IMR-90 (cell line): Measurements from ENCODE around the gene STAU1. TPM values are rescaled to one million over a fixed set of nuclear protein-coding genes. Genes with fewer than 3 reads are reported as not detected.

Experiments
- ATAC-seq: fragments of 200-7000 bp; cut with Tn5 transposase; 2 replicates; pipeline ENCODE4 v1.9.1; 2020; ENCODE audit warnings: low read depth, mild to moderate bottlenecking, moderate library complexity
- BruUV-seq: library from RNA; stranded (reverse); fragments of 400-500 nt; replicated peaks from 2 replicates; lab custom pipeline; 2021; lab: Mats Ljungman, UMichigan
- CTCF ChIA-PET: fragments of 300-600 bp; formaldehyde crosslinking; extraction: SDS; loops from one replicate; lab custom pipeline; 2021; ENCODE audit warnings: antibody characterized with exemption; lab: Yijun Ruan, JAX
- POLR2A ChIA-PET: fragments of 300-600 bp; sonication (Branson Sonifier 250); formaldehyde crosslinking; loops from one replicate; lab custom pipeline; 2022; ENCODE audit warnings: antibody characterized with exemption; ENCODE audit not compliant: unreplicated experiment; lab: Charles Lee
- DNase-seq: peaks from one replicate; pipeline ENCODE4 v3.0.0; 2013
- H2AFZ ChIP-seq: replicated peaks from 2 replicates; pipeline ENCODE3; 2013; ENCODE audit warnings: low read length, mild to moderate bottlenecking; ENCODE audit not compliant: poor library complexity
- H2AK5ac ChIP-seq: 2 replicates; pipeline ENCODE4 v1.6.1; 2013; ENCODE audit warnings: low read depth, low read length, inconsistent platforms
- H2AK9ac ChIP-seq: replicated peaks from 2 replicates; pipeline ENCODE3; 2013; ENCODE audit warnings: mild to moderate bottlenecking, low read depth, low read length, moderate library complexity; ENCODE audit not compliant: poor library complexity
- H2BK120ac ChIP-seq: 2 replicates; pipeline ENCODE4 v1.6.1; 2013; ENCODE audit warnings: low read depth, low read length, inconsistent platforms
- H2BK15ac ChIP-seq: 3 replicates; pipeline ENCODE4 v1.6.1; 2013; ENCODE audit warnings: low read depth, low read length, inconsistent platforms
- H2BK20ac ChIP-seq: 2 replicates; pipeline ENCODE4 v1.6.1; 2013; ENCODE audit warnings: low read depth, mild to moderate bottlenecking, inconsistent platforms, low read length, moderate library complexity
- H2BK5ac ChIP-seq: 2 replicates; pipeline ENCODE4 v1.6.1; 2013; ENCODE audit warnings: mild to moderate bottlenecking, low read depth, low read length, inconsistent platforms; ENCODE audit not compliant: poor library complexity, severe bottlenecking
- H3K14ac ChIP-seq: replicated peaks from 2 replicates; pipeline ENCODE4 v1.6.1; 2013; ENCODE audit warnings: low read depth, low read length, inconsistent platforms
- H3K18ac ChIP-seq: 2 replicates; pipeline ENCODE4 v1.6.1; 2013; ENCODE audit warnings: low read depth, low read length, control low read depth
- H3K23ac ChIP-seq: 2 replicates; pipeline ENCODE4 v1.6.1; 2013; ENCODE audit warnings: low read depth, low read length, inconsistent platforms
- H3K27ac ChIP-seq: 2 replicates; pipeline ENCODE4 v1.5.1; 2013; ENCODE audit warnings: mild to moderate bottlenecking, control low read depth, low read length; ENCODE audit not compliant: insufficient read depth
- H3K27me3 ChIP-seq: 2 replicates; pipeline ENCODE4 v1.6.1; 2013; ENCODE audit warnings: low read length; ENCODE audit not compliant: control insufficient read depth, insufficient read depth
- H3K36me3 ChIP-seq: 2 replicates; pipeline ENCODE4 v1.6.1; 2013; ENCODE audit warnings: low read length, mixed read lengths; ENCODE audit not compliant: control insufficient read depth, insufficient read depth
- H3K4ac ChIP-seq: 2 replicates; pipeline ENCODE4 v1.6.1; 2013; ENCODE audit warnings: low read depth, low read length, inconsistent platforms
- H3K4me1 ChIP-seq: 2 replicates; pipeline ENCODE4 v1.6.1; 2013; ENCODE audit warnings: low read length, mixed read lengths; ENCODE audit not compliant: control insufficient read depth, insufficient read depth
- H3K4me2 ChIP-seq: 2 replicates; pipeline ENCODE4 v1.6.1; 2013; ENCODE audit warnings: low read depth, mild to moderate bottlenecking, control low read depth, low read length, moderate library complexity
- H3K4me3 ChIP-seq: 2 replicates; pipeline ENCODE4 v1.5.1; 2013; ENCODE audit warnings: low read depth, mild to moderate bottlenecking, control low read depth, low read length, moderate library complexity; ENCODE audit not compliant: insufficient read depth
- H3K56ac ChIP-seq: 2 replicates; pipeline ENCODE4 v1.6.1; 2013; ENCODE audit warnings: low read length, inconsistent platforms; ENCODE audit not compliant: insufficient read depth; ENCODE audit errors: extremely low read depth
- H3K79me1 ChIP-seq, 2 experiments: 2 replicates each; pipeline ENCODE4 v1.6.1; 2013; ENCODE audit warnings: low read length in 2 of 2, inconsistent platforms in 1 of 2, low read depth in 1 of 2
- H3K9ac ChIP-seq: 2 replicates; pipeline ENCODE4 v1.6.1; 2013; ENCODE audit warnings: low read depth, low read length, control low read depth
- H3K9me1 ChIP-seq: 2 replicates; pipeline ENCODE4 v1.6.1; 2013; ENCODE audit warnings: low read length, inconsistent platforms; ENCODE audit not compliant: insufficient read depth
- H3K9me3 ChIP-seq: 2 replicates; pipeline ENCODE4 v1.6.1; 2013; ENCODE audit warnings: low read length; ENCODE audit not compliant: control insufficient read depth, insufficient read depth
- H4K20me1 ChIP-seq: 2 replicates; pipeline ENCODE4 v1.6.1; 2013; ENCODE audit warnings: low read length, inconsistent platforms; ENCODE audit not compliant: insufficient read depth
- H4K5ac ChIP-seq: 2 replicates; pipeline ENCODE4 v1.6.1; 2013; ENCODE audit warnings: mild to moderate bottlenecking, low read depth, low read length, control low read depth
- H4K8ac ChIP-seq, 2 experiments: 2 replicates each; pipeline ENCODE4 v1.6.1; 2013; ENCODE audit warnings: low read depth in 2 of 2, low read length in 2 of 2, control low read depth in 1 of 2, inconsistent platforms in 1 of 2
- H4K91ac ChIP-seq: 2 replicates; pipeline ENCODE4 v1.6.1; 2013; ENCODE audit warnings: low read depth, low read length, inconsistent platforms; ENCODE audit not compliant: insufficient read depth
- CEBPB ChIP-seq: IDR thresholded peaks from 2 replicates; pipeline ENCODE4 v1.6.1; 2012; ENCODE audit warnings: low read depth, low read length, improper control_type of control experiment
- CHD1 ChIP-seq: IDR thresholded peaks from 2 replicates; pipeline ENCODE4 v1.6.1; 2012; ENCODE audit warnings: low read depth, low read length, improper control_type of control experiment
- FOS ChIP-seq: fragments of 150-350 bp; IDR thresholded peaks from 2 replicates; pipeline ENCODE4 v1.6.1; 2016; ENCODE audit warnings: low read depth, low read length
- NFE2L2 ChIP-seq: fragments of 150-350 bp; IDR thresholded peaks from 2 replicates; pipeline ENCODE4 v1.6.1; 2016; ENCODE audit warnings: low read depth, mild to moderate bottlenecking, low read length
- POLR2A ChIP-seq: IDR thresholded peaks from 2 replicates; pipeline ENCODE4 v1.6.1; 2012; ENCODE audit warnings: mild to moderate bottlenecking, low read depth, low read length
- SMC3 ChIP-seq: fragments of 150-350 bp; IDR thresholded peaks from 2 replicates; pipeline ENCODE4 v1.6.1; 2016; ENCODE audit warnings: low read depth, mild to moderate bottlenecking, antibody characterized with exemption, low read length, moderate library complexity
- WGBS, 2 experiments: methylation state at CpG; one replicate each; pipeline versions ENCODE4 v1.1.5 to v1.1.7; 2013; ENCODE audit warnings: missing lambda C conversion rate in 2 of 2; ENCODE audit not compliant: insufficient read length in 1 of 2; ENCODE audit errors: extremely low coverage in 2 of 2; 5-methylcytosine and 5-hydroxymethylcytosine counted together
- dilution Hi-C: fragments of 300-500 bp; cut with HindIII; formaldehyde crosslinking; loops from one replicate; pipeline ENCODE4 v1.14.3; 2018; ENCODE audit warnings: low sequenced_read_pairs; ENCODE audit not compliant: unreplicated experiment
- in situ Hi-C: fragments of 300-500 bp; cut with MboI; formaldehyde crosslinking; loops from 3 replicates; pipeline ENCODE4 v1.14.3; 2019; ENCODE audit warnings: low sequenced_read_pairs, inconsistent platforms, mixed read lengths
- intact Hi-C: fragments of 100-400 bp; cut with micrococcal nuclease; formaldehyde crosslinking; loops from 2 replicates; pipeline ENCODE4 v1.10.0; 2022
- polyA plus RNA-seq, 3 experiments: library from polyadenylated mRNA; depleted of rRNA; stranded (reverse); fragments of >200 nt; gene quantifications; 2 replicates each; pipeline ENCODE4 v1.2.3, GENCODE V29; 2012; ENCODE audit warnings: low replicate concordance in 1 of 3
- total RNA-seq: library from RNA; depleted of rRNA; stranded (reverse); fragments of >200 nt; gene quantifications from 2 replicates; pipeline ENCODE4 v1.2.3, GENCODE V29; 2012

Gene STAU1
- total and polyA plus RNA-seq, 2 of the 4 experiments (the other 2 are of a cell fraction): 35.3 to 50.3 TPM

- Histone ChIP-seq H3K27me3 (no peaks in the 10 kb centered on the region), H3K4me1 (peaks cover 4% of the 10 kb centered on the region), H3K56ac (no peak overlapping the region), H2AK9ac (no peak overlapping the region), H3K4me3 (no peak overlapping the region), H4K91ac (no peak overlapping the region), H3K23ac (peak overlapping the region; percentile 53; the same call in 1 of the 2 replicates), H3K36me3 (peaks cover 14% of the 10 kb centered on the region), H3K9me1 (no peaks in the 10 kb centered on the region; the same call in 1 of the 2 replicates), H3K4ac (no peak overlapping the region), H2BK15ac (no peak overlapping the region), H3K9me3 (no peaks in the 10 kb centered on the region), H2BK5ac (no peak overlapping the region), H3K79me1 (peaks cover 37 to 79% of the 10 kb centered on the region in 2 experiments), H2AK5ac (no peak overlapping the region), H3K14ac (no peak overlapping the region), H3K18ac (no peak overlapping the region), H3K4me2 (peak overlapping the region; percentile 63), H2BK20ac (no peak overlapping the region), H3K9ac (no peak overlapping the region), H2BK120ac (no peak overlapping the region), H4K8ac (no peak overlapping the region), H3K27ac (no peak overlapping the region), H2AFZ (no peak overlapping the region), H4K20me1 (peaks cover 38% of the 10 kb centered on the region), H4K5ac (no peak overlapping the region)
- in situ Hi-C loops: no loop called here
- ChIA-PET CTCF (interaction anchor here (1.0 to 1.2 kb wide), 3 partner anchors 13 to 51 kb away, joined by 3 to 4 read pairs (median 4); no protein-coding TSS in a partner anchor), POLR2A (no interaction called here)
- dilution Hi-C loops: no loop called here
- BruUV-seq: no TSS peak
- WGBS, 2 experiments: no CpG with 5 or more reads among the region's 1 CpG
- DNase-seq (no peak), ATAC-seq (no peak)
- TF ChIP-seq SMC3 (no peak), NFE2L2 (no peak), CEBPB (no peak), POLR2A (no peak), CHD1 (no peak), FOS (no peak)
- intact Hi-C loops: loop anchor here (2.0 kb wide), 1 partner anchor 20 kb away; no protein-coding TSS in a partner anchor
These were observed 21.3 kb downstream of the STAU1 start for GRCh38 chr20:49166534-49167449.
